ENCODE results near the gene YWHAQ.
"Not testable (repeated sequence)": the region's sequence is repeated elsewhere in the genome, so short reads cannot be mapped to it uniquely, and the experiment has no call there.

GRCh38 chr2:9608491-9608890, 22.3 kb downstream of the YWHAQ start:
- not testable (repeated sequence) for TF ChIP-seq CTCF (IDR thresholded peaks at IDR 0.05; ENCODE audit: insufficient read depth, low read depth, low read length); EZH2 (IDR thresholded peaks at IDR 0.05; ENCODE audit: insufficient read depth, low read length)

Data from astrocyte (in vitro differentiated cells and primary cell).